ENCODE measurements around the gene MYCBPAP. TPM values are rescaled to one million over a fixed set of nuclear protein-coding genes. Genes with fewer than 3 reads are reported as not detected.

Gene MYCBPAP
- total and polyA plus RNA-seq, 2 donors (not counting 1 experiment from before 2014, with no cell fraction given), result 0.16 to 3.0 TPM

- Histone ChIP-seq H3K4me2 (ENCODE audit: extremely low read depth, insufficient read depth, low read length) (no peak overlapping the region), H3K27ac (ENCODE audit: insufficient read depth, low read length) (no peak overlapping the region), H3K9me3 (ENCODE audit: control insufficient read depth, insufficient read depth, low read depth, low read length) (no peaks in the 10 kb centered on the region), H3K79me2 (ENCODE audit: control insufficient read depth, insufficient read depth, low read length) (no peaks in the 10 kb centered on the region), H3K9ac (ENCODE audit: insufficient read depth, low read length) (no peak overlapping the region), H3K4me1 (ENCODE audit: control insufficient read depth, extremely low read depth, insufficient read depth, low read length) (no peaks in the 10 kb centered on the region), H4K20me1 (ENCODE audit: control insufficient read depth, extremely low read depth, insufficient read depth, low read length) (no peaks in the 10 kb centered on the region), H3K36me3 (ENCODE audit: control insufficient read depth, insufficient read depth, low read length) (no peaks in the 10 kb centered on the region), H3K4me3 (replicated peaks in 1 of 4; ENCODE audit: control extremely low read depth in 1 of 4, insufficient read depth in 1 of 4, low read depth in 3 of 4, low read length in 4 of 4) (no peak overlapping the region), H3K27me3 (ENCODE audit: control insufficient read depth, insufficient read depth, low read length) (peaks cover 3% of the 10 kb centered on the region), H2AFZ (ENCODE audit: low read length) (no peak overlapping the region)
- DNase-seq (ENCODE audit: low read depth in 2 of 2), result peak in 1 of 2 donors; percentile 39
- TF ChIP-seq EZH2 (IDR thresholded peaks at IDR 0.05; ENCODE audit: low read length, missing control alignments), result no peak
Observed at GRCh38 chr17:50514936-50515702, 6.9 kb downstream of the MYCBPAP start.

GRCh38 chr17:50517011-50517410 lies 8.8 kb downstream of the MYCBPAP start:
- no peak for DNase-seq (ENCODE audit: low read depth in 2 of 2)
- no peak overlapping the region for H3K4me2 ChIP-seq (ENCODE audit: extremely low read depth, insufficient read depth, low read length)

DNA sequence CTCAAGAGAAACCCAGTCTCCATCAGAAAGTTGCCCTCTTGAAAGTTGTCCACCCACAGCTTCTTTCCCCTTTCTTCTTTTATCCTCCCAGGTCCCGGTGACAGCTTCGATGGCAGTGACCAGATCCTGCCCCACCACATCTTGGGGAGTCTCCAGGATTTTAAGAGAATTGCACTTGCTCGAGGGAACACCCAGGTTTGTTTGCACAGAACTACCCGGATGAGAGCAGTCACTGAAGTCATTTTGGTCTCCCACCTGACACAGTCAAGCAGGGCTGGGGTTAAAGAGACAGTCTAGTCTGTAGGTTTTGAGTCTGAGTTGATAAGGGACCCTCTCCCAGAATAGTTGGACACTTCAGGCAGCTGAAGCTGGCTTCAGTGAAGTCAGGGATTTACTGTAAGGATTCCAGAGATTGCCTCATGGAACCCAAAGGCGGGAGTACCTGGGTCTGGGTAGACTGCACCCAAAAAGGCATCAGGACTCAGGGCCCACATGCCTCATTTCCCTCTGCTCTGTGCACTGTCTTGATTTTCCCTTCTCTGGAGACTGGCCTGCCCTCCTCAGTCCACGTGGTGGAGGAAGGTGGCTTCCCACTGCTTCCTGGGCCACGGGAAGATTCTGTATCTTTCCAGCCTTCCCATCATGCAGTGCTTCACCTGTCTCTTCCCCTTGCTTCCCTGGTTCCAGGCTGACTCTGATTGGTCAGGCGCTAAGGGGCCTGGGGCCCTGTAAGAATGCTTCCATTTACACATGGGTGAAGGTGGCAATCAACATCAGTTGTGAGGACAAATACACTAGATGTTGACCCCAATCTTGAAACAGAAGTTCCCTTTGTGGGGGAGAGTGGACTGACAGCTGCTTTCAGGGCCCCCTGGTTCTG lies 9.5 kb downstream of the MYCBPAP start:
- H3K9me3 ChIP-seq (ENCODE audit: control insufficient read depth, insufficient read depth, low read depth, low read length), result no peaks in the 10 kb centered on the region
- H3K36me3 ChIP-seq (ENCODE audit: control insufficient read depth, insufficient read depth, low read length), result no peaks in the 10 kb centered on the region
- H3K4me3 ChIP-seq (replicated peaks in 1 of 4; ENCODE audit: control extremely low read depth in 1 of 4, insufficient read depth in 1 of 4, low read depth in 3 of 4, low read length in 4 of 4), result no peak overlapping the region
- no peak overlapping the region for H3K27ac ChIP-seq (ENCODE audit: insufficient read depth, low read length)
- no peak overlapping the region for H3K9ac ChIP-seq (ENCODE audit: insufficient read depth, low read length)
- H3K27me3 ChIP-seq (ENCODE audit: control insufficient read depth, insufficient read depth, low read length), result peaks cover 3% of the 10 kb centered on the region
- no peak overlapping the region for H3K4me2 ChIP-seq (ENCODE audit: extremely low read depth, insufficient read depth, low read length)
- no peaks in the 10 kb centered on the region for H4K20me1 ChIP-seq (ENCODE audit: control insufficient read depth, extremely low read depth, insufficient read depth, low read length)
- TF ChIP-seq, protein P1, sequence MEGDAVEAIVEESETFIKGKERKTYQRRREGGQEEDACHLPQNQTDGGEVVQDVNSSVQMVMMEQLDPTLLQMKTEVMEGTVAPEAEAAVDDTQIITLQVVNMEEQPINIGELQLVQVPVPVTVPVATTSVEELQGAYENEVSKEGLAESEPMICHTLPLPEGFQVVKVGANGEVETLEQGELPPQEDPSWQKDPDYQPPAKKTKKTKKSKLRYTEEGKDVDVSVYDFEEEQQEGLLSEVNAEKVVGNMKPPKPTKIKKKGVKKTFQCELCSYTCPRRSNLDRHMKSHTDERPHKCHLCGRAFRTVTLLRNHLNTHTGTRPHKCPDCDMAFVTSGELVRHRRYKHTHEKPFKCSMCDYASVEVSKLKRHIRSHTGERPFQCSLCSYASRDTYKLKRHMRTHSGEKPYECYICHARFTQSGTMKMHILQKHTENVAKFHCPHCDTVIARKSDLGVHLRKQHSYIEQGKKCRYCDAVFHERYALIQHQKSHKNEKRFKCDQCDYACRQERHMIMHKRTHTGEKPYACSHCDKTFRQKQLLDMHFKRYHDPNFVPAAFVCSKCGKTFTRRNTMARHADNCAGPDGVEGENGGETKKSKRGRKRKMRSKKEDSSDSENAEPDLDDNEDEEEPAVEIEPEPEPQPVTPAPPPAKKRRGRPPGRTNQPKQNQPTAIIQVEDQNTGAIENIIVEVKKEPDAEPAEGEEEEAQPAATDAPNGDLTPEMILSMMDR (conservative IDR thresholded peaks at IDR 0.05 in 1 of 2, IDR thresholded peaks at IDR 0.05 in 1 of 2; ENCODE audit: low read depth in 1 of 2, low read length in 2 of 2), result no peak
- no peak for TF ChIP-seq EZH2 (IDR thresholded peaks at IDR 0.05; ENCODE audit: low read length, missing control alignments)
- DNase-seq (ENCODE audit: low read depth in 2 of 2), result no peak
- H3K4me1 ChIP-seq (ENCODE audit: control insufficient read depth, extremely low read depth, insufficient read depth, low read length), result no peaks in the 10 kb centered on the region
- no peaks in the 10 kb centered on the region for H3K79me2 ChIP-seq (ENCODE audit: control insufficient read depth, insufficient read depth, low read length)
- no peak overlapping the region for H2AFZ ChIP-seq (ENCODE audit: low read length)

More at GRCh38 chr17:50517011-50517410, 8.8 kb downstream of the MYCBPAP start:
- no peaks in the 10 kb centered on the region for H3K9me3 ChIP-seq (ENCODE audit: control insufficient read depth, insufficient read depth, low read depth, low read length)
- H3K79me2 ChIP-seq (ENCODE audit: control insufficient read depth, insufficient read depth, low read length), result no peaks in the 10 kb centered on the region
- no peak overlapping the region for H2AFZ ChIP-seq (ENCODE audit: low read length)
- TF ChIP-seq, protein P1 (conservative IDR thresholded peaks at IDR 0.05 in 1 of 2, IDR thresholded peaks at IDR 0.05 in 1 of 2; ENCODE audit: low read depth in 1 of 2, low read length in 2 of 2), result no peak
- no peak for TF ChIP-seq EZH2 (IDR thresholded peaks at IDR 0.05; ENCODE audit: low read length, missing control alignments)
- H3K27ac ChIP-seq (ENCODE audit: insufficient read depth, low read length), result no peak overlapping the region
- peaks cover 3% of the 10 kb centered on the region for H3K27me3 ChIP-seq (ENCODE audit: control insufficient read depth, insufficient read depth, low read length)
- no peaks in the 10 kb centered on the region for H3K36me3 ChIP-seq (ENCODE audit: control insufficient read depth, insufficient read depth, low read length)
- H3K9ac ChIP-seq (ENCODE audit: insufficient read depth, low read length), result no peak overlapping the region
- H3K4me3 ChIP-seq (replicated peaks in 1 of 4; ENCODE audit: control extremely low read depth in 1 of 4, insufficient read depth in 1 of 4, low read depth in 3 of 4, low read length in 4 of 4), result no peak overlapping the region
- no peaks in the 10 kb centered on the region for H4K20me1 ChIP-seq (ENCODE audit: control insufficient read depth, extremely low read depth, insufficient read depth, low read length)
- H3K4me1 ChIP-seq (ENCODE audit: control insufficient read depth, extremely low read depth, insufficient read depth, low read length), result no peaks in the 10 kb centered on the region
